CD4-positive, alpha-beta T cell treated with Interleukin-4 for 1 hour (primary cell): ENCODE results near the gene FEN1.

Experiments
- DNase-seq, 2 donors: peaks; one replicate each; pipeline ENCODE4 v3.0.0-alpha.2; 2020 to 2022

The FEN1 gene

DNA sequence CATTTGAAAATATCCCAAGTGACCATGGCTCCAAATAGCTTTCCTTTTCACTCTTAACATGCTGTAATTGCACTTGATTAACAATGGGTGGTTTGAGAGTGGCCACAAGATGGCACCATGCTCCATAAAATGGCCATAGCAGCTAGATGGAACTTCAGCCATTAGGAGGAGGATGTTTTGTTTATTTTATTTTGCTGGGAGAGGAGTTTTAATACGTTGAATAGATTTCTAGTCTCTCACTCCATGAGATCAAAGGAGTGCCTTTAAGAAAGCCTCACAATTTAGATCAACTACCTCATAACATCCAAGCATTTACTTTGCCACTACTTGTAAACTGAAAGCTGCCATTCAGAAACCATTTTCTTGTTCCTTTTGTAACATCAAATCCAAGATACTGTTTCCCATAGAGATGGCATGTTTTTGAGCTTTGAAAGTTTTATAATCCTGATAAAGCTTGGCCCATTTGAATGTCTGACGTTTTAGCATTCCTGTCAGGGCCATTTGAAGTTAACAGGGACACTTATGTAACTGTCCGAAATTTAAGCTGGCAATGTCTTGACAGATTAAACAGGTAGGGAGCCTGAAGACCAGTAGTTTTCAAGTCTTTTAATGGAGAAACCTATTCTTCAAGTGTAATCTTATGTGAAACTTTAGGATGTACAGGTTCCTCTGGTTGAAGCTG, 4.7 kb downstream of the FEN1 start:
- DNase-seq = peak; percentile 80 to 83

DNA sequence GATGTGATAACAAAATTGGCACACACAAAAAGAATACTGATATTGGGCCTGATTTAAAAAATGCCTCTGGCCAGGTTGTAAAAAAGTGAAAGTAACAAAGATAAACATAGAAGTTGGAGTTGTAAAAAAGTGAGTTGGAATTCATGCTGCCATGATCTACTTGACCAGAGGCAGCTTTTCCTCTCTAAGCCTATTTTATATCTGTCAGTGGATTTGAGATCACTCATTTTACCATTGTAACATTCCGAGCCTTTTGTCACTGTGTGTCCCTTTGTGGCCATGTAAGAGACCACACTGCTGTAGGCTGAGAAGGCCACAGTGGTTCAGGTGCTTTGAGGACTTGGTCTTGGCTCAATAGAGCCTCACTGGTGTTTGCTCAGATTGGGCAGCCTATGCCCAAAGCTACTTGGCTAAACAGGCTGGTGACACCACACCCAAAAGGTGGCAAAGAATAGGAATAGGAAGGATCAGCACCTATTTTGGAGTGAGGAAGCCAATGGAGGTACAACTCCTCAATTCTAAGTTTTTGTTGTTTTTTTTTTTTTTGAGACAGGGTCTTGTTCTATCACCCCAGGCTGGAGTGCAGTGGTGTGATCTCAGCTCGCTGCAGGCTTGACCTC, 7.1 kb downstream of the FEN1 start:
- no peak for DNase-seq

DNA sequence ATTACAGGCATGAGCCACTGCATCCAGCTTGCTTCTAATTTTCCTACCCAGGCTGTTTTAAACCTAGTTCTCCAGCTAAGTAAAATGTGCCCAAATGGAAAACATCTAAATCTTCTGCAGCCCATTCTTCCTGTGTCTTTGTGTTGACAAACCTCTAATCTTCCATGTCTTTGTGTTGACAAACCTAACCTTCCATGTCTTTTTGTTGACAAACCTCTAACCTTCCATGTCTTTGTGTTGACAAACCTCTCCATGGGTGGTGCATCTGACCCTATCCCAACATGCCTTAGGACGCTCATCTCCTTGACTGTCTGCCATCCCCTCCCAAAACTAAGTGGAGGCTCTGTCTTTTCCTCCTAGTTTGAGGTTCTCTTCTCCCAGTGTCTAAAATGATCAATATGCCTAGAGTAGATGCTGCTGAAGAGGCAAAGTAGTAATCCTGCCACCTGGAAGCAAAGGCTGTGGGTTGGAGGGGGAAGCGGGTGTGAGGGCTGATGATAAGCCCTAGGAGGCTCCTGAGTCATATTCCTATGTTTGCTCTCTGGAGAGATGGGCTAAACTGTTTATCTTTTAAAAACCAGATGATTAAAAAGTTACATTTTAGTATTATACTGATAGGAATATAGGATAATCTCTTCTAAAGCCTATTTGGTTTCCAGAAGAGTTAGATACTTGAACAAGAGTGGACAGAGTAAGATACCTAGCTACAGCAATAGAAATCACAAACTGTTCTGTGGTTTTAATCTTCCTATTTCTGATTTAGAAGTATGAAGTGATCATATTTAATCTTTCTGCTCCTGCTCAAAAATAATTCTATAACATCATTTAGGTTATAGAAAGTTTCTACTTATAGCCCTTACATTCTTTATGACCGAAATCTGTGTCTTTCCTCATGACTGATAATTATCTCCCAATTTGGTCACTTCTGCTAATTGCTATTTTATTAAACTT, 7.9 kb downstream of the FEN1 start:
- DNase-seq = no peak

DNA sequence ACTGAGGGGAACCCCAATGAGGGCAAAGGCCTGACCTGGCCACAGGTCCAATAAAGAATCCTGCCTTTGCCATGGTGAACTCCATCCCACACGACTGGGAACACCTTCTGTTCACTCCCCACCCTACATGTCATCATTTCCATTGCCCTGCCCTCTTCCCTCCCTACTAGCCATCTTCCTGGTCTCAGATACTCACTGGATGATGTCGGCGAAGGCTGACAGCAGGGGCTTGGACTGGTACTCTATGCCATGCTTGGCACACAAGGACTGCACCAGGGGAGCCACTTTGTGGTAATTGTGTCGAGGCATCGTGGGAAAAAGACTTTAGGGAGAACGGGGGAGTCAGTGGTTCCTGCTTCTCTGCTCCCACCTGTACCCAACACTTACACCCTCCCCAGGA, 9.9 kb downstream of the FEN1 start:
- DNase-seq = no peak

DNA sequence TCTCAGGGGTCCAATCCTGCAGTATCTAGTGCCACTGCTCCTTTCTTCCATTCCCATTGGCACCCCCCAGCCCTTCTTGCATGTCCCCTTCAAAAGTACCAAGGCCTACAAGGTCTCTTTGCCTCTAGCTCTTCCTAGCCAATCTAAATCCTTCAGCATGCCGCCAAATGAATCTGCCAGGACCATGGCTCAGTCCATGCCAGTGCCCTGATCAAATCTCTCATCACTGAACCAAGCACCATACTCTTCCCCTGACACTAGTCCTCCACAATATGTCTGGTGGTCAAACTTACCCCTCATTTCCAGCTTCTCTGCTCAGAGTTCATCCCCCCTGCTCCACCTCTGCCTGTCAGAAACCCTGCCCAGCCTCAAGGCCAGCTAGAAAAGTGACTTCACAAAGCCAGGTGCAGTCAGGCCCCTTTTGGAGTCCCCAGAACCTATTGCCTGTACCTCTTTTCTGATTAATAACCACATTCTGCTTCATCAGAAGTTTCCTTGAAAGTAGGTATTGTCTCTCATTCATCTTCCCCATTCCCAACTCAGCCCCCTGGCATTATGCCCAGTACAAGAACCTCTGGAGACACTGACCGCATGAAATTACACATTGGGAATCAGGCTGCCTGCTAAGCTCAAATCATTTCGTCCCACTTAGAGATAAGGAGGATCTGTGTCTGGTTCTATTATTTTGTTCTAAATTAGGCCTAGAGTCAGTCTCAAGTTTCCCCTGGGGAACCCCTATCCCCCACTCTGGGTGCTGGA, 11.4 kb downstream of the FEN1 start:
- DNase-seq = no peak

DNA sequence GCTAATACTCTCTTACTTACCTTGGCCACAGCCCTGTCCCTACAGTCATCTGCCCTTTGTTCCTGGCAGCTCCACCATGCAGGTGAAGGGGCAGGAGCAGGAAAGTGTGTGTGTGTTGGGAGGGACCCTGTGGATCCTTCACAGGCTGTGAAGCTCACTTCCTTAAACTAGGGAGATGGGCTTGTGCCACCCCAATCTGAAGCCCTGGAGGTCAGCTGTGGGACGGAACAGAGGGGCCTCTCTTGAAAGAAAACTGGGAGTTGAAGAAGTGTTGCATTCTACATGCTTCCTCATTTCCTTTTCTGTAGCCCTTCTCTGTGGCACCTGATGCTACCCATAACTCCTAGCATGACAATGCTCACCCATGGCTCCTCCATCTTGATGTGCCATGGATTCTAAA, 12.4 kb downstream of the FEN1 start:
- no peak for DNase-seq

DNA sequence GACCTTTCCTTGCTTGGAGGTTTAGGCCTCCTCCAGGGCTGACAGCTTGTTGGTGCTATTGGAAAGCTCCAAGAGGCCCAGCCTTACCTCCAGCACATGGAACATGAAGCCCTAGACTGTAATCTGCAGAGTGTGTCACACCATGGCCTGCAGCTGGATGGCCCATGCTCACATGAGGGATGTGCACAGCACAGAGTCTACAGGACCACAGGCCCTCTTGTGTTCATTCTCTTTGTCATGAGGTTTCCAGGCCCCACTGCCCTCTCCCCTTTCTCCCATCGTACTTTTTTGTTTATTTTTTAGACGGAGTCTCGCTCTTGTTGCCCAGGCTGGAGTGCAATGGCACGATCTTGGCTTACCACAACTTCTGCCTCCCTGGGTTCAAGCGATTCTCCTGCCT, 14.1 kb downstream of the FEN1 start:
- DNase-seq = no peak

DNA sequence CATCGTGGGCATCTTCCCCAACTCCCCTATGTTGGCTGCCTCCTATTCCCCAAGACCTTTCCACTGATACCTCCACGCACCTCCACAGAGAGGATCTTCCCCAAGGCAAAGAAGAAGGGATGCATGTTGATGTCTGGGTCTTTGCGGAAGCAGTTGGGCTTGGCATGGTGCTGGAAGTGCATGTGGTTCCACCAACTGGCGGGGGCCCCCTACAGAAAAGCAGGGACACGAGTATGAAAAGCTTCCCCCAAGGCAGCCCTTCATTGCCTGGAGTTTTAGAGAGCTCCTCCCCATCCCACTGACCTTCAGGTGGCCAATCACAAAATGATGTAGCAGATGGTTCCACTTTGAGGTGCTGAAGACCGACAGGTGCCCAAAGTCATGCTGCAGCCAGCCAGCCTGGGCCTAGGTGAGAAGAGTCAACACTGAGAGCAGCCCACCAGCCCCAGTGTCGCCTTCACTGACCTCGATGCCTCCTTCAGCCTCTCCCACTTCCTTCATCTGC, 18.0 kb downstream of the FEN1 start:
- no peak for DNase-seq

DNA sequence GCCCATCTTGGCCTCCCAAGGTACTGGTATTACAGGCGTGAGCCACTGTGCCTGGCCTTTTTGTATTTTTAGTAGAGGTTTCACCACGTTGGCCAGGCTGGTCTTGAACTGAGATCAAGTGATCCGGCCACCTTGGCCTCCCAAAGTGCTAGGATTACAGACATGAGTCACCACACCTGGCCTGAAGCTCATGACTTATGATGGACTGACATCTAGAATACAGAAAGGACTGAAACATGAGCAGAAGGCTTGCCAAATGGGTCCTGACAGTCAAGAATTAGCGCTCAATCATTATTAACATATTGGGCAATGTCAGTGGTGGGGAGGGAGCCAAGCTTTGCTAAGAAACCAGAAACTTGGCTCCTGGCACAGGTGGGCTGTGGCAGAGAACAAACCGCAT, 19.1 kb downstream of the FEN1 start:
- DNase-seq = no peak

DNA sequence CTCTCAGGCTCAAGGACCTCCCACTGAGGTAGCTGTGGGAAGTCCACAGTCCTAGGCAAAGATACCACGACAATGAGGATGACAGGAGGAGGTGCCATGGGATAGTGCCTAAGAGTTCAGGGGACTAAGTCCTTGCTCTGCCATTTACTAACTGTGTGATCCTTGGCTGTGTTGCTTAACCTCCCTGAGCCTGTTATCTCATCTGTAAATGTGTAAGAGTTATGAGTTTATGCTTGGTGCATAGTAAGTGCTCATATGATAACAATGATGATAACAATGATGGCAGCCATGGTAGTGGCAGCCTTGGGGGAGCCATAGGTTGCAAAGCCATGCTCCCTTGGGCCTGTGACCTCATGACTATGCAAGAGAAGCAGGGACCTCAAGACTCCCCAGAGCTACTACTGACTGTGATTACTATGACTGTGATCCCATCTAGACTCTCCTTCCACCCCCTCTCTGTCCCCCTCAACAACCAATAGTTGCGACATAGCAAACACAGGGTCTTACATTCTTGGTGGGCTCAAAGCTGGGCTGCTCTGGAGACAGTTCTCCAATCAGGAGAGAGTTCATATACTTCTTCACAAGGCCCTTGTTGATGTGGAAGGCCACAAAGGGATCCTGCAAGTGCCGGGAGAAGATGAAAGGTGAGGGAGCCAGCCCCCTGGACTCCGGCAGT, 20.2 kb downstream of the FEN1 start:
- no peak for DNase-seq

DNA sequence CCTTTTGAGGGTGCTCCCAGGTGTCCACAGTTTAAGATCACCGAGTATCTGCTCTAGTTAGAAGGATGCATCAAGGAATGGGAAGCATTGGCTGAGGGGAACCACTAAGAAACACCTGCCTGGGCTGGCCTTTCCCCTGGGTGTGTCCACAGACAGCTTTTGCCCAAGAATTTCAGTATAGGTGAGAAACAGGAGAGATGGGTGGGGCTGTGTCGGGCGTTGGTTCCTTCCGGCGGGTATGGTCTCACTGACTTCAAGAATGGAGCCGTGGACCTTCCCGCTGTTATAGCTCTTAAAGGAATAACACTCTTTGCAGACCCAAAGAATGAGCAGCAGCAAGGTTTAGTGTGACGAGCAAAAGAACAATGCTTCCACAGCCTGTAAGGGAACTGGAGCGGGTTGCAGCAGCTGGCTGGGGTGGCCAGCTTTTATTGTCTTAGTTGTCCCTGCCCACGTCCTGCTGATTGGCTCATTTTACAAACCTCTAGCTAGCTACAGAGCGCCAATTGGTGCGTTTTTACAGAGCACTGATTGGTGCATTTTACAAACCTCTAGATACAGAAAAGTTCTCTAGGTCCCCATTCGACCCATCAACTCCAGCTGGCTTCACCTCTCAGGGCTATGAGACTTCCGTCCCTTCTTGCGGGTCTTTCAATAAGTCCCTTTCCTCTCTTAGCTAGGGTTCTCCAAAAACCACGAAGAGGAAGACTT, 21.7 kb downstream of the FEN1 start:
- peak; percentile 24 to 44 for DNase-seq

DNA sequence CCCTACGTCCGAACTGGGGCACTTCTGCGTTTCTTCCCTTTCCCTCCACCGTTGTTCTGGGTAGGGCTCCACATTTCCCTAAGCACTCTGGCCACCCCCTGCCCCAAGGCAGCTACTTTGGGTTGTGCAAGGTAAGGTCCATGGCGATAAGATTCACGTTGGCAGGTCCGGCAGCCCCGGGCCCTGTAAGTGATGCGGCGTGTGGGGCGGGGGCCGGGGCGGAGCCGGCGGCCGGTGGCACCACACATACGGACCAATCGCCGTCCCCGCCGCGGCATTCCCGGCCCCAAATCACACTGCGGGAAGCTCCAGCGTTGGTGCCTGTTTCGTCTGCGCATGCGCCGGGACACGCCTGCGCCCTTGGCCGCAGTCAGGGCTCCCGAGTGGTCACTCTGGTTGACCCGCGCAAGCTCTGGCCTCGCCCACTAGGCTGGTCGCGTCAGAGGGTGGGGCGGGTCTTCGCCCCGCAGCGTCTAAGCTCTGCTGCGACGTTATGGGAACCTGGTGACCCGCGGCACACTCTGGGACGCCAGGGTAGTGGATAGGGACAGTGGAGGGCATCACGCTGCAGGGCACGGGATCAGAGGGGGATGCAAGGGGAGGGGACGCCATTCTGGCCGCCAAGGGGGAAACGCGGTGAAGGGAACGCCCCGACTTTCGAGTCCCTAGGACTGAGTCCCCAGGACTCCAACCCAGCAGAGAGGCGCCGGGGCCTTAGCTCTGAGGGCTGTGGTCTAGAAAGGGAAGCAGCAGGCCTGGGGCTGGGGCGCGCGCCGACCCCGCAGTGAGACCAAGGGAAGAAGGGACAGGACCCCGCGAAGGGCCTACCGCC, 22.5 kb downstream of the FEN1 start:
- DNase-seq = peak; percentile 44 to 83

DNA sequence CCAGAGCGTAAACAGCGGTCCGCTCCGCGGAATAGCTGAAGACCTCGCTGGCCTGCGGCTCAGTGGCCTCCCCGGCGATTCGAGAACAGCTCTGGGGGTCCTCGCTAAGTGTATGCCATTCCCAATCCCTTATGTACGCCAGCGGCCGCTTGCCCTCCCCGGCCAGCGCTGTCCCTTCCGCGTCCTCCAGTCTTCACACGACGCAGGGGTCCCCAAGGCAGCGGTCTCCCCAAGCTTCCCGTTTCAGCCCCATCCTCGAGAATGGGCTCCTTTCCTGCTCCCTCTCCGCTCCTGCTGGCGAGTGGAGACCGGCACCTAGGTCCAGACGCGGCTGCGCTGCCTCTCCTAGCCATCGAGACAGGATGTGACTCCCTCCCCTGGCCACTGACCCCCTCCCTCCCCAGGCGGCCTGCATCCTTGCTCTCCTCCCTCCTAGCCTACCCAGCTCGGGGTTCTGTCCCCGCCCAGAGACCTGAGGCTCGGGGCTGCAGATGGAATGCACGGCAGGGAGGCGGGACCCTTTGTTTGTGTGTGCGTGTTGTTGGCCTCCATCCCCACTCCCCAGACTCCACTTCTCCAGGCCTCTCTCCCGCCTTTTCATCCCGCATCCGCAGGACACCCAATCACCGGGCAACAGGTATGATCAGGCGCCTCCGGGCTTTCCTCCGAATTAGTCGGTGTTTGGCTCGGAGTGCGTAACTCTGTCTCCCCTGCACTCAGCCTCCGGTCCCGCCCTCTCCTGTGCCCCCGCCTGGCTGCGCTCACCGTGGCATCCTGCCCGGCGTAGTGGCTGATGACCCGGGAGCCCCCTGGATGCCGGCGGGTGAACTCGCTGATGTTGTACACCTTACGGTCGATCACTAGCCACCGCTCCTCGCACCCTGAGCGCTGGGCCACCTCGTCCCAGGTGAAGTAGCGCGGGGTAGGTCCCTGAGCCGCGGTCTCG, 23.4 kb downstream of the FEN1 start:
- DNase-seq = peak; percentile 54 to 59

DNA sequence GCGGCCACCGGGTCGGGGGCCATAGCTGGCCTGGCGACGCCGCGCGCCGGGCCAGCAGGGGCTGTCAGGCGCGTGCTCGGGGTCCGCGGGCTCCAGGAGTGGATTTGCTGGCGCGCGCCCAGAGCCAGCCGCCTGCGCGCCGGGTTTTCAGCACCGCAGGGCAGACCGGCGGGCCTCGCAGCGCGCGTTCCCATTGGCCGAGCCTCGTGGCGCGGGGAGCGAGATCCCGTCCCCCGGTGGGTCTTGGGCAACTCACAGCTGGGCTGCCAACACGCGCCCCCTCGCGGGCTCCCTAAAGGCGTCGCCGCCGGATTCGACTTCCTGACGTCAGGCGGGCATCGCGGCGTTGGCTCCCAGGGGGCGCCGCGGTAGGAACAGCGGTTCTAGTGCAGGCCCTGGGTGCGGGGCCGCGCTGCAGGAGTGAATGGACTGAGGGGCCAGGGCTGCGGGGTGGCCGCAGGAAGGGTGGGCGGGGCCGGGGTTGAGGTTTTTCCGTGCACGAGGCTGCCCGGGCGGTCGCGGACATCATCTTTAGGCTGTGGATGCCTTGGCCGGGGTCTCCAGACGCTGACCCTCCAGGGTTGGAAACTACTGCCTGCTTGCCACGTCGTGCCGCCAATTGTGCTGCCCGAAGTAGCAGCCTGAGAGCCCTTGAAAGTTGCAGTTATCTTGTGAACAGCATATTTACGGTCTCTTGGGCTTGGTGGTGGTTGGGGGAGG, 24.2 kb downstream of the FEN1 start, which contains the start of gene FADS1:
TSS of gene FADS1 (minus strand) at position 268 of the 720 bp plus-strand sequence. CDS start at position 194, 74 bp downstream.
- peak; percentile 78 to 84 for DNase-seq

DNA sequence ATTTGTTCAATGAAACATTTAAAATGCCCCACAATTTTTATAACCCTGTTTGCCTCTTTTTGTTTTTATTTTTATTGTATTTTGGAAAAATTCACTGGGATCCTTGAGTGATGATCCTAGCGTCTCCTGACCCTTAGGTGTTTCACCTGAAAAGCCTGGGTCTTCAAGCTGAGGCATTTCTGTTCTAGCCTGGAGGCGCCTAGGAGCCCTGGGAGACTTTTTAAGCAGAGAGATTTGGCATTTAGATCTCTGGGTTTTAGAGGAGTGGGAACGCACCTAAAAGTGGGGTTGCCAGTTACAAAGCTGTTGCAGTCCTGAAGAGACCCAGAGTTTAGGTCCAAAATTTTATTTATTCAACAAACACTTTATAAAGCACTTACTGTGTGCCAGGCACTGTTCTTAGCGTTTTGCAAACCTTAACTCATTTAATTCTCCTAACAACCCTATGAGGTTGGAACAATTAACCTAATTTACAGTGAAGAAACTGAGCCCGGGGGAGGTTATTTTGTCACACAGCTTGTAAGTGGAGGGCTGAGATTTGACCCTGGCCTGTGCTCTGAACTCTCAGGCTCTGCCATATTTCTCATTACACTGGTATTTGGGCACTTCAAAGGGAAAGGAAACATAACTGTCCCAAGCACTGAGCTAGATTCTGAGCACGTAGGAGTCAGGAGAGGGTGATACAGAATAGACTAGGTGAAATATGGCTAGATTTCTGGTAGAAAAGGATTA, 24.9 kb downstream of the FEN1 start:
- DNase-seq = no peak

DNA sequence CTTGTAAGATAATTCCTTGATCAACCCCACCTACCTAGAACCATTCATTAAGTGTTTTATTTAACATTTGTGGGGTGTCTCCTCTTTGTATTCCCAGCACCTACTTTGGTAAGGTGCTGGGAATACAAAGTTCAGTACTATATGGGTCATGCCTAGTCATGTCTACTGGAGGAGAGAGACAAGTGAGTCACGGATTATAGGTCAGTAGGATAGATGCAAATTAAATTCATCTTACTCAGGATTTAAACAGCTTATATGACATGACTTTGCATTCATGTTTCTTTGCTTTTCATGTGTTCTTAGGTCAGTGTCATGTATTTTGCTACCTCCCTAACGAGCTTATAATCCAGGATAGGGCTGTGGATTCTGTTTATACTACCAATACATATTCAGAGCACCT, 27.5 kb downstream of the FEN1 start:
- no peak for DNase-seq

DNA sequence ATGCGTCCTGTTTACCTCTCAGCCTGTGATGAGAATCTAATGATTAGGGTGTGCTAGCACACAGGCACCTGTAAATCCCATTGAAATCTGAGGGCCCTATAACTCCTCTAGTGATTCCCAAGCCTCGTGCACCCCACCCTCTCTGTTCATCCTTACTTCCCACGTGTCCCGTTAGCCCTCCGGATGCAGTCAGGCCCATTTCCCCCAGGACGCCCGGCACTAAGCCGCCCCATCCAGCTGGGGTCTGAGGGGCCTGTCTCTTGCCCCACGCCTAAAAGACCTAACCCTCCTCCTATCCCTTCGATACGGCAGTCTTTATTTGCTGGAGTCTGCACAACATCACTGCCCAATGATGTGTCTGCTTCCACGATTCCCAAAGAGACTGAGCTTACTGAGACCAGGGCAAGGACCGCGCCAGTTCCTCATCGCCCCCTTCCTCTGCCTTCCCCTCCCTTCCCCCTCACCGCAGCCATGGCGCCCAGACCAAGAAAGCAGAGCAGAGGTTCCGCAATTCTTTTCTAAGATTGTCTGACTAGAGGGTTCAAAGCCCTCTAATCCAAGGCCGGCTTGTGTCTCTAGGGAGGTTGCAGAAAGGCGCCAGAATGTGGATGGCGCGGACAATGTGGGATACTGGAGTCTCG, 34.3 kb downstream of the FEN1 start:
- DNase-seq = peak; percentile 5 to 36
